GM12873 (cell line): ENCODE data around the gene USP43.

Source experiments
- CTCF ChIP-seq: IDR thresholded peaks from 2 replicates; pipeline ENCODE4 v1.5.1; 2012; ENCODE audit warnings: low read depth, mild to moderate bottlenecking, moderate library complexity, low read length, control low read depth; ENCODE audit not compliant: insufficient read depth; ENCODE audit errors: missing control alignments

Gene USP43

GRCh38 chr17:9771465-9771864, 126.1 kb downstream of the USP43 start:
- no peak for TF ChIP-seq CTCF

GRCh38 chr17:9772658-9773057, 127.3 kb downstream of the USP43 start:
- TF ChIP-seq CTCF, result no peak

GRCh38 chr17:9776911-9777310, 131.6 kb downstream of the USP43 start:
- no peak for TF ChIP-seq CTCF
